Activated T-helper 17 cell treated with anti-CD3 and anti-CD28 coated beads, Interleukin-2, amount 50 U/mL, for 72 hours (primary cell): ENCODE data around the gene SULT1A3. TPM values are rescaled to one million over a fixed set of nuclear protein-coding genes. Genes with fewer than 3 reads are reported as not detected.
"Not testable (repeated sequence)": the region's sequence is repeated elsewhere in the genome, so short reads cannot be mapped to it uniquely, and the experiment has no call there.

Experiments used
- ATAC-seq: fragments of 150-1000 bp; cut with Tn5 transposase; replicated peaks from 2 replicates; pipeline ENCODE4 v1.10.0; 2021; ENCODE audit warnings: mild to moderate bottlenecking, moderate library complexity
- H3K27ac Mint-ChIP-seq: one replicate; pipeline ENCODE4 v1.8.0; 2022; ENCODE audit warnings: mixed read lengths
- H3K27me3 Mint-ChIP-seq: one replicate; pipeline ENCODE4 v1.8.0; 2022; ENCODE audit warnings: mixed read lengths
- H3K36me3 Mint-ChIP-seq: one replicate; pipeline ENCODE4 v1.8.0; 2022; ENCODE audit warnings: low read depth, mild to moderate bottlenecking, mixed read lengths
- H3K4me1 Mint-ChIP-seq: one replicate; pipeline ENCODE4 v1.8.0; 2022; ENCODE audit warnings: mixed read lengths
- H3K4me3 Mint-ChIP-seq: one replicate; pipeline ENCODE4 v1.8.0; 2022; ENCODE audit warnings: mild to moderate bottlenecking, mixed read lengths
- H3K9me3 Mint-ChIP-seq: one replicate; pipeline ENCODE4 v1.8.0; 2022; ENCODE audit warnings: mixed read lengths
- total RNA-seq, 2 donors: library from RNA; stranded (reverse); gene quantifications; one replicate each; pipeline ENCODE4 v1.2.3, GENCODE V29; 2022

The SULT1A3 gene
- total RNA-seq, 2 donors from 2014 or later, result 30.9 to 39.5 TPM

DNA sequence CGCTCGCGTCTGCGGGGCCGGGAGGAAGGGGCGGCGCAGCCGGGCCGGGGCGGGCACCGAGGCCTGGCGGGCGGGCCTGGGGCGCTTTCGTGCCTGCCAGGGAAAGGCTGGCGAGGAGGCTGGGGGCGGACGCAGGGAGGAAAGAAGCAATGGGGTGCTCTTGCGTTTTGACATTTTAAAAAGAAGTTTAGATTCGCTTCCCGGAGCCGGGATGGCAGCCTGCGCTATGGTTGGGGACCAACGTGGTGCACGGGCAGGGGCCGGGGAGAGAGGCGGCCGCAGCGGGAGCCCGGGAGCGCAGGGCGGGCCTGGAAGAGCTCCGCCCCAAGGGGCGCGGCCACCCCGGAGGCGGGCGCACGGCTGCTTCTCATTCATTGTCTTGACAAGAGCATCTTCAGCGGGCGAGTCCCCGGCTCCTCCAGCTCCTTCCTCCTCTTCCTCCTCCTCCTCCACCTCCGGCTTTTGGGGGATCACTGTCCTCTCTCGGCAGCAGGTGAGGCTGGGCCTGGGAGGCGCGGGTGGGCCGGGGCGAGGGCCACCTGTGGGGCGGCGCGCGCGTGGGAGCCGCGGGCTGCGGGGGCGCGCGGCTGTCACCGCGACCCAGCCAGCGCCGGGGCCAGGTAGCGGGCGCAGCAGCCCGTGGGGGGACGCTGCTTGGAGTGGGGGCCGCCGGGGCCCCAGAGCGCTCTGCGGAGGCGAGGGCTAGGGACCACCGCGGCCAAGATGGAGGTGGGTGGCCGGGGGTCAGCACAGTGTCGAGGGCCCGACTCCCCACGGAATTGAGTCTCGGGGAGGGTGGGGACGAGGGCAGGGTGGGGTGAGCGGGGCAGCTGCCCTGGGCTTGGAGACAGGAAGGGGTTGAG, 15.6 kb upstream of the SULT1A3 start, which contains the start of gene CORO1A:
CORO1A (plus strand) TSS at position 370 of the 863 bp plus-strand sequence. CDS start 1,608 bp downstream, outside the sequence.
- peaks cover 60% of the 10 kb centered on the region for H3K36me3 Mint-ChIP-seq
- peaks cover 12% of the 10 kb centered on the region for H3K4me1 Mint-ChIP-seq
- no peaks in the 10 kb centered on the region for H3K9me3 Mint-ChIP-seq
- H3K27ac Mint-ChIP-seq, result peak within 1 kb of the TSS; percentile 96
- peak within 1 kb of the TSS; percentile 97 for H3K4me3 Mint-ChIP-seq
- peak; percentile 65 for ATAC-seq
- no peaks in the 10 kb centered on the region for H3K27me3 Mint-ChIP-seq

DNA sequence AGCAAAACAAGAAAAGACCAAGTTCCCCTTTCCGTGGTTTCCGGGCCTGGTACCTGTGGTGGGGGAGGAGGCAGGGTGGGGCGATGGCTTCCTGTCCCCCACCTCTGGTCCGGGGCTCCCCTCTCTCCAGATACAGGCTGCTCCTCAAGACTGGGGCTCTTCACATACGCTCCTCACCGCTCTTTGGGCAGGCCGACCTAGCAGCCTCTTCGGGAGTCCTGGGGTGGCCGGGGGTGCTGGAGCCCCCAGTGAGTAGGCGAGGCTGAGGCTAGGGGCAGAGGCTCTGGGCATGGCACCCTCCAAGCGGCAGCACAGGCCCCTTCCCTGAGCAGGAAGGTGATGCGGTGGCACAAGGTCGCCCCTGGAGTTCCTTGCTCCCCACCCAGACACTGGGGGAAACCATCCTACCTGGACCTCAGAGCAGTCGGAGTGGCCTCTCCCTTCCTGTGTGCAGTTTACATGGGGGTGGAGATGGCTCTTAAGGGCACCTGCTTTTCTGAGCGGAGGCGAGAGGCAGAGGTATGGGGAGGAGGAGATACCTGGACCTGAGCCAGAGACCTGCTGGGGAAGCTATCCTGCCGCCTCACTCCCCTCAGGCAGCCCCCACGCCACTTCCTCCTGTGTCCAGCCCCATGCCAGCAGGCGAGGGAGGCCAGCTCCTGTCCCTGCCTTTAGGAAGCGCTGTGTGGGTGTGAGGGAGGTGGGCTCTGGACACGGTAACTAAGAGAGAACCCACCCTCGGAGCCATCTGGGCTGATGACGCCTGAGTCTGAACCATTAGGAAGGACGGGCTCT, 14.8 kb upstream of the SULT1A3 start:
- Mint-ChIP-seq H3K27ac (peak overlapping the region; percentile 96), H3K27me3 (no peaks in the 10 kb centered on the region), H3K4me3 (peak overlapping the region; percentile 97), H3K9me3 (no peaks in the 10 kb centered on the region), H3K36me3 (peaks cover 60% of the 10 kb centered on the region), H3K4me1 (peaks cover 12% of the 10 kb centered on the region)
- ATAC-seq, result peak; percentile 23

DNA sequence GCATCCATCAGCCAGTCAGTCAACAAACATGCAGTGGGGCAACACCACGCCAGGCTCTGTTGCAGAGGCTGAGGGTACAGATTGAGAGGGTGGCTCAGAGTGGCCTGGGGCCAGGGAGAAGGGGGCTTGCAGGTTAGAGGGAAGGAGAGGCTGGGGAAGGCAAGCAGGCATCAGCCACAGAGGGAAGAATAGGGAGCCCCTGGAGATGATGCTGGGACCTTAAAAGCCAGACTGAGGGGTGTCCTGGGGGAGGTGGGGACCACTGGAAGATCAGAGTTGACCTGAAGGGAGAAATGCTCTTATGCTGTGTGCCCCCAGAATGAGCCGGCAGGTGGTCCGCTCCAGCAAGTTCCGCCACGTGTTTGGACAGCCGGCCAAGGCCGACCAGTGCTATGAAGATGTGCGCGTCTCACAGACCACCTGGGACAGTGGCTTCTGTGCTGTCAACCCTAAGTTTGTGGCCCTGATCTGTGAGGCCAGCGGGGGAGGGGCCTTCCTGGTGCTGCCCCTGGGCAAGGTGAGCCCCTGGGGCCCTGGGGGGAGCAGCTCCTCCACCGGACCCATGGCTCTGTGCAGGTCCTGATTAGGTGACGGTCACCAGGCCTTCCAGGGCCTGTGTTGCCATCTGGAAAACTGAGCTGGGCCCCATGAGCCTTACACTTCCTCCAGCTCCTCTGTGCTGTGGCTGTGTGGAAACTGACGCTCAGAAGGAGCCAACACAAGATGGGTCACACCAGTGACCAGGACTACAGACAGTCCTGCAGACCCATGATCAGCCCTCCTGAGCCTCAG, 14.0 kb upstream of the SULT1A3 start:
- peak overlapping the region; percentile 96 for H3K27ac Mint-ChIP-seq
- peak; percentile 1 for ATAC-seq
- peak overlapping the region; percentile 97 for H3K4me3 Mint-ChIP-seq
- peaks cover 60% of the 10 kb centered on the region for H3K36me3 Mint-ChIP-seq
- peaks cover 12% of the 10 kb centered on the region for H3K4me1 Mint-ChIP-seq
- H3K27me3 Mint-ChIP-seq, result no peaks in the 10 kb centered on the region
- H3K9me3 Mint-ChIP-seq, result no peaks in the 10 kb centered on the region

DNA sequence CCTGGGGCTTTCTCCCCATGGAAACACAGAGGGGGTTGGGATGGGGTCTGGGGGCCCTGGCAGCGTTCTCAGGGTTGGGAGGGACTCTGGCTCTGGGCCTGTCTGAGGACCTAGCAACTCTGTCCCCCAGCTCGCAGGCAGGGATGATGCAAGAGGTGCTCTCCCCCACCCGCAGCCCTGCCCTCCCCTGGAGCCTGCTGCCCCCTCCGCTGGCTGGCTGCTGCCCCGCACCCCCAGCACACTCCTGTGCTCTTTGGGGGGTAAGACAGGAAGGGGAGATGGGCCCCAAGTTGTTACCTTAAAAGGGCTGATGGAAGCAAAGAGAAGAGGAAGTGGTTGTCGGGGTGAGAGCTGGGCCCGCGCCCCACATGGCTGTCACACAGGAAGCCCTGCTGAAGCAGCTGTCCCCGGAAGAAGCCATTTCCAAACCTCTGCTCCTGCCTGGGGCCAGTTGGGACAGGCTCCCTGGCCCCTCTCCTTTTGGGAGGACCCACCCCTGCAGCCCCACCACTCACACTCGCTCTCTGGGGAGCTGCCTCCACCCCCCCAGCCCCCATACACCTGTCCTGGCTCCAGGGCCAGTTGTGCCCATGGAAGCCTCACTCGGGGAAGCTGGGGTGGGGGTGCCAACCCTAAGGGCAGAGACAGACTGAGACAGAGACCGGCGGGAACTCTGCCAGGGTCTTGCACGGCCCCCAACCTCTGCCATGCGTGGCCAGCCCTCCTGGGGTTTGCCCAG, 13.2 kb upstream of the SULT1A3 start:
- H3K27me3 Mint-ChIP-seq, result no peaks in the 10 kb centered on the region
- H3K36me3 Mint-ChIP-seq, result peaks cover 60% of the 10 kb centered on the region
- peak overlapping the region; percentile 95 for H3K27ac Mint-ChIP-seq
- H3K9me3 Mint-ChIP-seq, result no peaks in the 10 kb centered on the region
- ATAC-seq, result peak; percentile 44
- peak overlapping the region; percentile 97 for H3K4me3 Mint-ChIP-seq
- H3K4me1 Mint-ChIP-seq, result peaks cover 12% of the 10 kb centered on the region

GRCh38 chr16:30186444-30186781, 12.6 kb upstream of the SULT1A3 start:
- peaks cover 12% of the 10 kb centered on the region for H3K4me1 Mint-ChIP-seq
- peaks cover 60% of the 10 kb centered on the region for H3K36me3 Mint-ChIP-seq
- H3K9me3 Mint-ChIP-seq, result no peaks in the 10 kb centered on the region
- ATAC-seq, result no peak
- peak overlapping the region; percentile 95 for H3K27ac Mint-ChIP-seq
- H3K4me3 Mint-ChIP-seq, result peak overlapping the region; percentile 97
- H3K27me3 Mint-ChIP-seq, result no peaks in the 10 kb centered on the region

DNA sequence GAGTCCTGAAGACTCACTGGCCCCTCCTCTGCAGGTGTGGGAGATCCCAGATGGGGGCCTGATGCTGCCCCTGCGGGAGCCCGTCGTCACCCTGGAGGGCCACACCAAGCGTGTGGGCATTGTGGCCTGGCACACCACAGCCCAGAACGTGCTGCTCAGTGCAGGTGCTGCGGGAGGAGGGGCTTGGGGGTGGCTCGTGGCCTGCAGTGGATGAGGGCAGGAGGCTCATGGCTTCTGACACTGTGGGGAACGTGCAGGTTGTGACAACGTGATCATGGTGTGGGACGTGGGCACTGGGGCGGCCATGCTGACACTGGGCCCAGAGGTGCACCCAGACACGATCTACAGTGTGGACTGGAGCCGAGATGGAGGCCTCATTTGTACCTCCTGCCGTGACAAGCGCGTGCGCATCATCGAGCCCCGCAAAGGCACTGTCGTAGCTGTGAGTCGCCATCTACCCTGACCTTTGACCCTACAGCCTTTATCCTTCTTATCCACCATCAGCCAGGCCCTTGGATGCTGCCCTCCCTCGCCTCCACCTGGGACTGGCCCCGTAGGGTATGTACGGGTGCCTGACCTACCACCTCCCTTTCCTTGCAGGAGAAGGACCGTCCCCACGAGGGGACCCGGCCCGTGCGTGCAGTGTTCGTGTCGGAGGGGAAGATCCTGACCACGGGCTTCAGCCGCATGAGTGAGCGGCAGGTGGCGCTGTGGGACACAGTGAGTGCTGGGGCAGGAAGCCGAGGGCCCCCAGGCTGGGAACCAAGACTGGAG, 12.1 kb upstream of the SULT1A3 start:
- Mint-ChIP-seq H3K36me3 (peaks cover 60% of the 10 kb centered on the region), H3K27ac (peak overlapping the region; percentile 95), H3K4me3 (peak overlapping the region; percentile 97), H3K4me1 (peaks cover 12% of the 10 kb centered on the region), H3K9me3 (no peaks in the 10 kb centered on the region), H3K27me3 (no peaks in the 10 kb centered on the region)
- peak; percentile 15 for ATAC-seq

DNA sequence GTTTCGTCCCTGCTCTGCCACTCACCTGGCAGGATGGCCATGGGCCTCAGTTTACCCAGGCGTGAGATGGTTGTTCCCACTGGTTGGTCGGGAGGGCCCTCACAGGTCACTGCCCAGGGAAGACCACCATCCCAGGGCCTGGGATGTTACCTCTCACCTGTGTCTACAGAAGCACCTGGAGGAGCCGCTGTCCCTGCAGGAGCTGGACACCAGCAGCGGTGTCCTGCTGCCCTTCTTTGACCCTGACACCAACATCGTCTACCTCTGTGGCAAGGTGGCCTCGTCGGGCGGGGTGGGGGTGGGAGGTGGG, 11.5 kb upstream of the SULT1A3 start:
- H3K27ac Mint-ChIP-seq, result peak overlapping the region; percentile 95
- peaks cover 7% of the 10 kb centered on the region for H3K4me1 Mint-ChIP-seq
- H3K36me3 Mint-ChIP-seq, result peaks cover 56% of the 10 kb centered on the region
- peak overlapping the region; percentile 97 for H3K4me3 Mint-ChIP-seq
- ATAC-seq, result no peak
- no peaks in the 10 kb centered on the region for H3K9me3 Mint-ChIP-seq
- H3K27me3 Mint-ChIP-seq, result no peaks in the 10 kb centered on the region

GRCh38 chr16:30187971-30188561, 11.0 kb upstream of the SULT1A3 start:
- ATAC-seq, result no peak
- H3K27ac Mint-ChIP-seq, result no peak overlapping the region
- no peaks in the 10 kb centered on the region for H3K27me3 Mint-ChIP-seq
- peaks cover 53% of the 10 kb centered on the region for H3K36me3 Mint-ChIP-seq
- no peaks in the 10 kb centered on the region for H3K9me3 Mint-ChIP-seq
- peak overlapping the region; percentile 97 for H3K4me3 Mint-ChIP-seq
- peaks cover 7% of the 10 kb centered on the region for H3K4me1 Mint-ChIP-seq

DNA sequence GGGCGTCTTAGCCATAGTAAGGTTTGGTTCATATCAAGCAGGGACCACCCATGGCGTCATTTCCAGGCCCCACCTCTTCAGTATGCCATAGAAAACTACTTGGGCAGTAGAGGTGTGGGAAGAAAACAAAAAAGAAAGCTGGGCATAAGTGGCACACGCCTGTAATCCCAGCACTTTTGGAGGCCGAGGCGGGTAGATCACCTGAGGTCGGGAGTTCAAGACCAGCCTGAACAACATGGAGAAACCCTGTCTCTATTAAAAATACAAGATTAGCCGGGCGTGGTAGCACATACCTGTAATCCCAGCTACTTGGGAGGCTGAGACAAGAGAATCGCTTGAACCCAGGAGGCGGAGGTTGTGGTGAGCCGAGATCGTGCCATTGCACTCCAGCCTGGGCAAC, 7.9 kb upstream of the SULT1A3 start:
- H3K27me3 Mint-ChIP-seq, H3K4me1 Mint-ChIP-seq, H3K9me3 Mint-ChIP-seq, ATAC-seq, H3K27ac Mint-ChIP-seq, H3K4me3 Mint-ChIP-seq: not testable (repeated sequence)
- H3K36me3 Mint-ChIP-seq, result peaks cover 22% of the 10 kb centered on the region

DNA sequence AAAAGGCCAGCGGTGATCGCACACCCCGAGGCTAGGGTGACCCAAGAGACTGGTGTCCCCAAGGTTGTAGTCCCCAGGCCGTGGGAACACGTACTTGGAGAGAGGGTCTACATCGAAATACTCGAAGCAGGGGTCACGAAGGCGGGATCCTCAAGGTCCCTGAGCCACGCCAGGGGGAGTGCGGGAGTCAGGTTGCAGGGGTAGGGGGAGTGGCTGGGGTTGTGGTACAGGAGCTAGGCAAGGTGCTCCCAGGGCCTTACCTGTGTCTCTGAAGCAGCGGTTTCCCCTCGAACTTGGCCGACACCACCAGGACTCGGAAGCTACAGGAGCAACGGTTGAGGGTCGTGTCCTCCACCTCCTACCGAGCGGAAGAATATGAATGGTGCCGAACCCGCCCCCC, 6.0 kb upstream of the SULT1A3 start:
- peak; percentile 7 for ATAC-seq
- not testable (repeated sequence) for H3K27ac Mint-ChIP-seq, H3K9me3 Mint-ChIP-seq, H3K4me1 Mint-ChIP-seq, H3K36me3 Mint-ChIP-seq, H3K4me3 Mint-ChIP-seq, H3K27me3 Mint-ChIP-seq

DNA sequence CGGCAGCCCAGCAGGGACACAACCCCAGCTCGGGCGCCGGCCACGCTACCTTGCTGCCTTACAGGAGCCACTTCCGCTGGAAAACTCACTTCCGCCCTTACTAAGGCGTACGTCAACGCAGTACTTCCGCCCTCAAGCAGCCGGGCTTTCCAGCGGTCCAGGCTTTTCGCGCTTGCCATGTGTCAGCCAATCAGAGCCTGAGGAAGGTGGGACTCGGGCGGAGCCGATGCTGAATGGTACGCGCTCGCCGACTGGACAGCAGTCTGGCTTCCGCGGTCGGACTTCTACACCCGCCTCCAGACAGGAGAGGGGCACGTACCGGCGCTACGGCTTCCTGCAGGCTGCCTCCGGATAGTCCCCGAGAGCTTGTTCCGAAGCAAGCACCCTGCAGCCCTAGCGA, 5.4 kb upstream of the SULT1A3 start, which contains the start of the genes BOLA2B and SLX1A:
BOLA2B (minus strand) TSS at position 52 of the 400 bp plus-strand sequence. CDS start 71 bp downstream, outside the sequence.
SLX1A (plus strand) TSS at position 261 of the 400 bp plus-strand sequence. CDS start 210 bp downstream, outside the sequence.
- H3K27ac Mint-ChIP-seq, H3K4me1 Mint-ChIP-seq, H3K4me3 Mint-ChIP-seq, H3K9me3 Mint-ChIP-seq, H3K36me3 Mint-ChIP-seq, H3K27me3 Mint-ChIP-seq: not testable (repeated sequence)
- ATAC-seq, result peak; percentile 91

DNA sequence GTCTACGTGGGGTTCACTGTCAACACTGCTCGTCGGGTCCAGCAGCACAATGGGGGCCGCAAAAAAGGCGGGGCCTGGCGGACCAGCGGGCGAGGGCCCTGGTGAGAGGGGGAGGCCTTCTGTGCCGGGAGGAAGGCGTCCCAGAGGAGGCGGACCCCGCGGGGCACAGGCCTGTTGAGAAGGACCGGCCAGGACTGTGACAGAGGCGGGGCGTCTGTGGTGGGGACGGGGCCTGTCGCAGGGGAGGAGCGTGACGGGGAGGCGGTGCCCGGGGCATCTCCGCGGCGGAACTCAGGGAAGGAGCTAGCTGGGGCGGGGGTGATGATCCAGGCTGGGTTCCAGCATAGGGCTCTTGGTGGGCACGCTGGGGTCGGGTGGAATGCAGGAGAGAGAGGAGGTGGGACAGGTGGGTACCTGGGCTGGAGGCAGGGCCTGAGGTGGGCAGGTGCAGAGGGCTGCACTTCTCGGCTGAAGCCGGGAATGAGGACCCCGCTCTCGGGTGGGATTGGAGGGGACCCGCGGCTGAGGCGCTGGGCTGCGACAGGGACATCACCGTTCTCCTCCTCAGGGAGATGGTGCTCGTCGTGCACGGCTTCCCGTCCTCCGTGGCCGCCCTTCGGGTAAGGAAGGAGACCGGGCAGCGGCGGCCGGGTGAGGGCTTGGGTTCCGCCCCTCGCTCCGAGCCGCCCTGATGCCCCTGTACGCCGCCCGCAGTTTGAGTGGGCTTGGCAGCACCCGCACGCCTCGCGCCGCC, 4.7 kb upstream of the SULT1A3 start:
- peak; percentile 82 for ATAC-seq
- H3K4me3 Mint-ChIP-seq, H3K4me1 Mint-ChIP-seq, H3K27me3 Mint-ChIP-seq, H3K36me3 Mint-ChIP-seq, H3K27ac Mint-ChIP-seq, H3K9me3 Mint-ChIP-seq: not testable (repeated sequence)
